ENCODE results near the gene YKT6. TPM values are rescaled to one million over a fixed set of nuclear protein-coding genes. Genes with fewer than 3 reads are reported as not detected.

The YKT6 gene
- total and polyA plus RNA-seq, 2 experiments from 2014 or later = 33.5 to 114 TPM

- no peak for TF ChIP-seq ZNF331 (CRISPR knock-in tag; IDR thresholded peaks at IDR 0.05; ENCODE audit: low read depth)
Observed at GRCh38 chr7:44235066-44235465, 34.3 kb downstream of the YKT6 start (continued).

GRCh38 chr7:44235582-44236332 is 35.0 kb downstream of the YKT6 start:
- ATAC-seq (no peak), DNase-seq (ENCODE audit: low spot score) (no peak)
- Mint-ChIP-seq H3K27me3 (ENCODE audit: insufficient read depth, low read depth, poor library complexity) (peaks cover 8% of the 10 kb centered on the region), H3K36me3 (ENCODE audit: low read depth) (no peaks in the 10 kb centered on the region), H3K4me3 (no peak overlapping the region), H3K27ac (no peak overlapping the region), H3K4me1 (peaks cover 7% of the 10 kb centered on the region), H3K9me3 (no peaks in the 10 kb centered on the region)
- Histone ChIP-seq H4K20me1 (replicated peaks; ENCODE audit: insufficient read depth) (no peaks in the 10 kb centered on the region), H3K4me1 (ENCODE audit: insufficient read depth) (no peaks in the 10 kb centered on the region), H3K4me3 (no peak overlapping the region), H3F3A (replicated peaks; ENCODE audit: low read depth) (no peaks in the 10 kb centered on the region), H3K27me3 (ENCODE audit: insufficient read depth) (no peaks in the 10 kb centered on the region), H3K4me2 (no peak overlapping the region), H3K9me2 (ENCODE audit: insufficient read depth) (no peaks in the 10 kb centered on the region), H2AFZ (peak overlapping the region; percentile 23; the same call in 1 of the 2 replicates), H3K36me3 (ENCODE audit: insufficient read depth) (no peaks in the 10 kb centered on the region), H3K27ac (ENCODE audit: low read depth) (no peak overlapping the region), H3K79me2 (replicated peaks; ENCODE audit: insufficient read depth) (no peaks in the 10 kb centered on the region)
- TF ChIP-seq POLR2AphosphoS5 (IDR thresholded peaks at IDR 0.05; ENCODE audit: low read depth) (no peak), EZH2 (IDR thresholded peaks at IDR 0.05; ENCODE audit: low read depth, unreplicated experiment) (no peak), ZNF114 (CRISPR knock-in tag; IDR thresholded peaks at IDR 0.05) (no peak), ETS1 (IDR thresholded peaks at IDR 0.05) (no peak), ZNF331 (CRISPR knock-in tag; IDR thresholded peaks at IDR 0.05; ENCODE audit: low read depth) (no peak), STAT1 (IDR thresholded peaks at IDR 0.05; ENCODE audit: unreplicated experiment) (no peak), CTCF (conservative IDR thresholded peaks at IDR 0.05; ENCODE audit: low read depth in 2 of 2) (no peak), EZH2phosphoT487 (IDR thresholded peaks at IDR 0.05; ENCODE audit: unreplicated experiment) (no peak), NANOG (IDR thresholded peaks at IDR 0.05; ENCODE audit: borderline replicate concordance) (no peak), CREB1 (CRISPR knock-in tag; IDR thresholded peaks at IDR 0.05; ENCODE audit: low read depth) (no peak), ZNF462 (CRISPR knock-in tag; IDR thresholded peaks at IDR 0.05) (no peak), REST (IDR thresholded peaks at IDR 0.05; ENCODE audit: unreplicated experiment) (no peak)
